HCT116 (cell line): ENCODE measurements around the gene DNAJC5.

Source experiments
- ATF3 ChIP-seq: IDR thresholded peaks from 2 replicates; pipeline ENCODE4 v1.6.1; 2012
- CTCF ChIP-seq, 3 experiments: fragments of 200-600 bp in 1 of 3; sonication (generic) in 1 of 3; IDR thresholded peaks in 2 of 3; conservative IDR thresholded peaks in 1 of 3; 2 replicates each; pipeline ENCODE4 v1.5.1; 2012 to 2017; ENCODE audit warnings: low read depth in 2 of 3, low read length in 2 of 3, antibody characterized with exemption in 1 of 3, borderline replicate concordance in 1 of 3, control low read depth in 1 of 3, mild to moderate bottlenecking in 1 of 3, mixed read lengths in 1 of 3, mixed run types in 1 of 3, moderate library complexity in 1 of 3; ENCODE audit not compliant: insufficient read depth in 1 of 3
- EGR1 ChIP-seq: IDR thresholded peaks from 2 replicates; pipeline ENCODE4 v1.6.1; 2012; ENCODE audit warnings: low read depth
- EZH2 ChIP-seq: fragments of 200-600 bp; sonication (generic); IDR thresholded peaks from 2 replicates; pipeline ENCODE4 v1.6.1; 2017; ENCODE audit warnings: antibody characterized with exemption, mixed run types
- EZH2phosphoT487 ChIP-seq: fragments of 200-600 bp; IDR thresholded peaks from 2 replicates; pipeline ENCODE4 v1.6.1; 2018; ENCODE audit warnings: antibody characterized with exemption, borderline replicate concordance
- JUND ChIP-seq: IDR thresholded peaks from 2 replicates; pipeline ENCODE4 v1.6.1; 2012
- POLR2A ChIP-seq: IDR thresholded peaks from 2 replicates; pipeline ENCODE4 v1.7.0; 2011; ENCODE audit warnings: borderline replicate concordance; ENCODE audit not compliant: insufficient read depth, insufficient read length; ENCODE audit errors: extremely low read depth
- POLR2AphosphoS5 ChIP-seq: IDR thresholded peaks from 2 replicates; pipeline ENCODE4 v1.6.1; 2011; ENCODE audit warnings: mild to moderate bottlenecking, low read depth, low read length, moderate library complexity
- RAD21 ChIP-seq: IDR thresholded peaks from 2 replicates; pipeline ENCODE4 v1.6.1; 2012; ENCODE audit warnings: low read depth, mild to moderate bottlenecking
- SP1 ChIP-seq: IDR thresholded peaks from 2 replicates; pipeline ENCODE4 v1.6.1; 2012; ENCODE audit warnings: low read depth
- TCF7L2 ChIP-seq: IDR thresholded peaks from 2 replicates; pipeline ENCODE4 v1.7.0; 2011; ENCODE audit warnings: borderline replicate concordance, inconsistent platforms; ENCODE audit not compliant: insufficient read depth, insufficient read length; ENCODE audit errors: extremely low read depth
- ZNF274 ChIP-seq: fragments of 200-500 bp; sonication (Bioruptor generic); IDR thresholded peaks from 2 replicates; pipeline ENCODE4 v1.6.1; 2014; ENCODE audit warnings: mild to moderate bottlenecking, low read depth, low read length, inconsistent platforms

GRCh38 chr20:63846128-63846771 lies 48.7 kb upstream of the DNAJC5 start:
- TF ChIP-seq CTCF (IDR thresholded peaks at IDR 0.05 in 2 of 3, conservative IDR thresholded peaks at IDR 0.05 in 1 of 3; ENCODE audit: borderline replicate concordance in 1 of 3, insufficient read depth in 1 of 3, low read depth in 2 of 3, low read length in 2 of 3) (no peak), EZH2 (no peak), SP1 (no peak), EGR1 (no peak), ZNF274 (no peak), POLR2A (no peak), POLR2AphosphoS5 (no peak; the same call in 1 of the 2 replicates), EZH2phosphoT487 (no peak), RAD21 (no peak), TCF7L2 (no peak), JUND (no peak), ATF3 (no peak)
